NCI-H345 treated with DMSO at 0.1 percent for 48 hours (cell line): ENCODE data around the gene SNX25.

ENCODE experiments used
- DNase-seq: peaks from one replicate; lab custom pipeline; 2025; ENCODE audit not compliant: unreplicated experiment; lab: John Stamatoyannopoulos, UW

Gene SNX25

GRCh38 chr4:185396724-185397385, 187.5 kb downstream of the SNX25 start, which contains the start of gene ANKRD37:
Gene ANKRD37, plus strand, starts transcription at chr4:185396841. Its CDS starts 83 bp downstream, at chr4:185396924.
- no peak for DNase-seq

- no peak for DNase-seq
These were observed 189.2 kb downstream of the SNX25 start for GRCh38 chr4:185398618-185399017.

GRCh38 chr4:185399466-185399865, 190.1 kb downstream of the SNX25 start:
- no peak for DNase-seq

- no peak for DNase-seq
These were observed 194.6 kb downstream of the SNX25 start for GRCh38 chr4:185404031-185404430.

GRCh38 chr4:185405296-185405999, 196.1 kb downstream of the SNX25 start:
- no peak for DNase-seq

GRCh38 chr4:185408432-185408831, 199.0 kb downstream of the SNX25 start:
- DNase-seq: no peak

- no peak for DNase-seq
These were observed 202.5 kb downstream of the SNX25 start for GRCh38 chr4:185411849-185412248.

GRCh38 chr4:185412412-185412811, 203.0 kb downstream of the SNX25 start:
- DNase-seq: no peak
